ENCODE measurements around the gene HPN. TPM values are rescaled to one million over a fixed set of nuclear protein-coding genes. Genes with fewer than 3 reads are reported as not detected.

The HPN gene
- total RNA-seq, 1 donor from 2014 or later, result not detected

GRCh38 chr19:35114353-35115176 is 73.0 kb downstream of the HPN start:
- peak overlapping the region; percentile 52 for H3K4me3 ChIP-seq (ENCODE audit: low read depth, low read length)
- FAIRE-seq, result no peak
- peak; percentile 55 for DNase-seq (ENCODE audit: low read depth)
- peaks cover 6% of the 10 kb centered on the region for H3K36me3 ChIP-seq (ENCODE audit: control insufficient read depth, insufficient read depth, low read length)
- TF ChIP-seq CTCF (IDR thresholded peaks at IDR 0.05; ENCODE audit: insufficient read depth, low read length, severe bottlenecking), result peak; percentile 97
- no peaks in the 10 kb centered on the region for H3K27me3 ChIP-seq (ENCODE audit: control insufficient read depth, insufficient read depth, low read length)

GRCh38 chr19:35115177-35115951 is 73.8 kb downstream of the HPN start, which contains the start of gene FXYD3:
FXYD3 (plus strand) TSS chr19:35115823; CDS start chr19:35119377, 3,554 bp downstream.
- H3K27me3 ChIP-seq (ENCODE audit: control insufficient read depth, insufficient read depth, low read length), result no peaks in the 10 kb centered on the region
- H3K4me3 ChIP-seq (ENCODE audit: low read depth, low read length), result peak within 1 kb of the TSS; percentile 52
- H3K36me3 ChIP-seq (ENCODE audit: control insufficient read depth, insufficient read depth, low read length), result peaks cover 9% of the 10 kb centered on the region
- no peak for TF ChIP-seq CTCF (IDR thresholded peaks at IDR 0.05; ENCODE audit: insufficient read depth, low read length, severe bottlenecking)
- DNase-seq (ENCODE audit: low read depth), result peak; percentile 41
- FAIRE-seq, result peak; percentile 13

Other genes with a start within 250 kb of the HPN start
- 1.5 and 3.7 TPM in 2 replicates for gene ZNF30, start 114.8 kb upstream of the HPN start, total RNA-seq
- gene ZNF792, start 77.5 kb upstream of the HPN start, total RNA-seq, result 1.2 and 1.8 TPM in 2 replicates
- 6.3 and 7.9 TPM in 2 replicates for gene GRAMD1A, start 41.4 kb upstream of the HPN start, total RNA-seq
- 0.13 and 0.26 TPM in 2 replicates for gene SCN1B, start 11.3 kb upstream of the HPN start, total RNA-seq
- gene FXYD3, start 74.1 kb downstream of the HPN start, total RNA-seq, result 309 and 548 TPM in 2 replicates
- gene LGI4, start 93.3 kb downstream of the HPN start, total RNA-seq, result not detected in 2 replicates
- not detected in 2 replicates for gene FXYD1, start 97.1 kb downstream of the HPN start, total RNA-seq
- gene FXYD7, start 101.5 kb downstream of the HPN start, total RNA-seq, result not detected in 2 replicates
- gene FXYD5, start 113.0 kb downstream of the HPN start, total RNA-seq, result 11.3 and 12.4 TPM in 2 replicates
- not detected in 2 replicates for gene FAM187B, start 187.0 kb downstream of the HPN start, total RNA-seq
- gene LSR, start 207.3 kb downstream of the HPN start, total RNA-seq, result 11.3 and 27.0 TPM in 2 replicates
- gene USF2, start 227.2 kb downstream of the HPN start, total RNA-seq, result 60.8 and 67.3 TPM in 2 replicates
- gene HAMP, start 240.8 kb downstream of the HPN start, total RNA-seq, result not detected in 2 replicates

Measured in bronchial epithelial cell (primary cell).